Esophagus muscularis mucosa (tissue), 3 donors: Measurements from ENCODE around the gene UBE2I.

Experiments
- POLR2AphosphoS5 ChIP-seq, 2 donors: sonication (generic); formaldehyde crosslinking; IDR thresholded peaks; one replicate each; pipeline ENCODE4 v1.6.1; 2017; ENCODE audit warnings: antibody characterized with exemption in 2 of 2
- TF ChIP-seq, protein P1 (sequence below), 3 experiments: fragments of 200-600 bp in 2 of 3; fragments of 450-650 bp in 1 of 3; sonication (generic) in 2 of 3; IDR thresholded peaks; one replicate each; pipeline ENCODE4 v1.5.1; 2017 to 2019; ENCODE audit warnings: antibody characterized with exemption in 3 of 3, mild to moderate bottlenecking in 2 of 3, moderate library complexity in 1 of 3

GRCh38 chr16:1274767-1275166 lies 34.7 kb upstream of the UBE2I start:
- TF ChIP-seq, protein P1, sequence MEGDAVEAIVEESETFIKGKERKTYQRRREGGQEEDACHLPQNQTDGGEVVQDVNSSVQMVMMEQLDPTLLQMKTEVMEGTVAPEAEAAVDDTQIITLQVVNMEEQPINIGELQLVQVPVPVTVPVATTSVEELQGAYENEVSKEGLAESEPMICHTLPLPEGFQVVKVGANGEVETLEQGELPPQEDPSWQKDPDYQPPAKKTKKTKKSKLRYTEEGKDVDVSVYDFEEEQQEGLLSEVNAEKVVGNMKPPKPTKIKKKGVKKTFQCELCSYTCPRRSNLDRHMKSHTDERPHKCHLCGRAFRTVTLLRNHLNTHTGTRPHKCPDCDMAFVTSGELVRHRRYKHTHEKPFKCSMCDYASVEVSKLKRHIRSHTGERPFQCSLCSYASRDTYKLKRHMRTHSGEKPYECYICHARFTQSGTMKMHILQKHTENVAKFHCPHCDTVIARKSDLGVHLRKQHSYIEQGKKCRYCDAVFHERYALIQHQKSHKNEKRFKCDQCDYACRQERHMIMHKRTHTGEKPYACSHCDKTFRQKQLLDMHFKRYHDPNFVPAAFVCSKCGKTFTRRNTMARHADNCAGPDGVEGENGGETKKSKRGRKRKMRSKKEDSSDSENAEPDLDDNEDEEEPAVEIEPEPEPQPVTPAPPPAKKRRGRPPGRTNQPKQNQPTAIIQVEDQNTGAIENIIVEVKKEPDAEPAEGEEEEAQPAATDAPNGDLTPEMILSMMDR (IDR thresholded peaks at IDR 0.05), result no peak
- TF ChIP-seq POLR2AphosphoS5 (IDR thresholded peaks at IDR 0.05), result no peak
